ENCODE measurements around the gene FBXO44. TPM values are rescaled to one million over a fixed set of nuclear protein-coding genes. Genes with fewer than 3 reads are reported as not detected.
A peak's percentile ranks its signal among the peaks of the same experiment; 100 is the strongest.

Gene FBXO44
- total and polyA plus RNA-seq, 2 experiments from 2014 or later: 22.0 to 30.8 TPM

GRCh38 chr1:11640944-11641343 lies 13.7 kb upstream of the FBXO44 start:
- no peaks in the 10 kb centered on the region for H3K4me1 ChIP-seq (ENCODE audit: insufficient read depth)
- H3K4me3 Mint-ChIP-seq: no peak overlapping the region
- no peaks in the 10 kb centered on the region for H3K9me2 ChIP-seq (ENCODE audit: insufficient read depth)
- no peak overlapping the region for H3K4me2 ChIP-seq
- H3K27me3 Mint-ChIP-seq (ENCODE audit: insufficient read depth, low read depth, poor library complexity): no peaks in the 10 kb centered on the region
- no peaks in the 10 kb centered on the region for H3K79me2 ChIP-seq (replicated peaks; ENCODE audit: insufficient read depth)
- H3K9me3 Mint-ChIP-seq: no peaks in the 10 kb centered on the region
- H3K27ac ChIP-seq (ENCODE audit: low read depth): no peak overlapping the region
- no peak overlapping the region for H3K27ac Mint-ChIP-seq
- no peaks in the 10 kb centered on the region for H3K36me3 ChIP-seq (ENCODE audit: insufficient read depth)
- 0 out of 2 replicates have a peak, but pooled peaks cover 4% of the 10 kb centered on the region for H3F3A ChIP-seq (replicated peaks; ENCODE audit: low read depth)
- no peak overlapping the region for H2AFZ ChIP-seq
- no peak overlapping the region for H3K4me3 ChIP-seq
- peaks cover 2% of the 10 kb centered on the region; the same call in 1 of the 3 replicates for H3K36me3 Mint-ChIP-seq (ENCODE audit: low read depth)
- ATAC-seq (no peak), DNase-seq (ENCODE audit: low spot score) (no peak)
- no peaks in the 10 kb centered on the region for H3K4me1 Mint-ChIP-seq
- H4K20me1 ChIP-seq (replicated peaks; ENCODE audit: insufficient read depth): peaks cover 4% of the 10 kb centered on the region; the same call in 1 of the 2 replicates
- no peaks in the 10 kb centered on the region for H3K27me3 ChIP-seq (ENCODE audit: insufficient read depth)
- TF ChIP-seq JUNB (IDR thresholded peaks at IDR 0.05; ENCODE audit: unreplicated experiment): no peak
- no peak for TF ChIP-seq ZNF331 (CRISPR knock-in tag; IDR thresholded peaks at IDR 0.05; ENCODE audit: low read depth)
- TF ChIP-seq, protein P1, sequence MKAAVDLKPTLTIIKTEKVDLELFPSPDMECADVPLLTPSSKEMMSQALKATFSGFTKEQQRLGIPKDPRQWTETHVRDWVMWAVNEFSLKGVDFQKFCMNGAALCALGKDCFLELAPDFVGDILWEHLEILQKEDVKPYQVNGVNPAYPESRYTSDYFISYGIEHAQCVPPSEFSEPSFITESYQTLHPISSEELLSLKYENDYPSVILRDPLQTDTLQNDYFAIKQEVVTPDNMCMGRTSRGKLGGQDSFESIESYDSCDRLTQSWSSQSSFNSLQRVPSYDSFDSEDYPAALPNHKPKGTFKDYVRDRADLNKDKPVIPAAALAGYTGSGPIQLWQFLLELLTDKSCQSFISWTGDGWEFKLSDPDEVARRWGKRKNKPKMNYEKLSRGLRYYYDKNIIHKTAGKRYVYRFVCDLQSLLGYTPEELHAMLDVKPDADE (IDR thresholded peaks at IDR 0.05): no peak

GRCh38 chr1:11641776-11642305 lies 12.8 kb upstream of the FBXO44 start:
- Histone ChIP-seq H4K20me1 (replicated peaks; ENCODE audit: insufficient read depth) (peaks cover 4% of the 10 kb centered on the region; the same call in 1 of the 2 replicates), H3K9me2 (ENCODE audit: insufficient read depth) (no peaks in the 10 kb centered on the region), H3K4me1 (ENCODE audit: insufficient read depth) (no peaks in the 10 kb centered on the region), H3K79me2 (replicated peaks; ENCODE audit: insufficient read depth) (no peaks in the 10 kb centered on the region), H3K27me3 (ENCODE audit: insufficient read depth) (no peaks in the 10 kb centered on the region), H2AFZ (no peak overlapping the region), H3K36me3 (ENCODE audit: insufficient read depth) (no peaks in the 10 kb centered on the region), H3K4me2 (no peak overlapping the region), H3F3A (replicated peaks; ENCODE audit: low read depth) (0 out of 2 replicates have a peak, but pooled peaks cover 4% of the 10 kb centered on the region), H3K27ac (ENCODE audit: low read depth) (no peak overlapping the region), H3K4me3 (no peak overlapping the region)
- Mint-ChIP-seq H3K4me3 (no peak overlapping the region; the same call in 2 of the 3 replicates), H3K27me3 (ENCODE audit: insufficient read depth, low read depth, poor library complexity) (no peaks in the 10 kb centered on the region), H3K27ac (no peak overlapping the region), H3K36me3 (ENCODE audit: low read depth) (peaks cover 2% of the 10 kb centered on the region; the same call in 1 of the 3 replicates), H3K9me3 (no peaks in the 10 kb centered on the region), H3K4me1 (no peaks in the 10 kb centered on the region)
- ATAC-seq (no peak), DNase-seq (ENCODE audit: low spot score) (no peak)
- 0 out of 2 replicates have a peak, but pooled peaks have one; percentile 3 for TF ChIP-seq POLR2AphosphoS5 (IDR thresholded peaks at IDR 0.05; ENCODE audit: low read depth)
- no peak for TF ChIP-seq CREB1 (CRISPR knock-in tag; IDR thresholded peaks at IDR 0.05; ENCODE audit: low read depth)
- TF ChIP-seq ZNF462 (CRISPR knock-in tag; IDR thresholded peaks at IDR 0.05): no peak
- TF ChIP-seq ZNF114 (CRISPR knock-in tag; IDR thresholded peaks at IDR 0.05): no peak
- TF ChIP-seq NANOG (IDR thresholded peaks at IDR 0.05; ENCODE audit: borderline replicate concordance): no peak
- TF ChIP-seq EZH2 (IDR thresholded peaks at IDR 0.05; ENCODE audit: low read depth, unreplicated experiment): no peak

All from GM23338 (cell line).